ENCODE measurements around the gene RIOX2.

The RIOX2 gene

DNA sequence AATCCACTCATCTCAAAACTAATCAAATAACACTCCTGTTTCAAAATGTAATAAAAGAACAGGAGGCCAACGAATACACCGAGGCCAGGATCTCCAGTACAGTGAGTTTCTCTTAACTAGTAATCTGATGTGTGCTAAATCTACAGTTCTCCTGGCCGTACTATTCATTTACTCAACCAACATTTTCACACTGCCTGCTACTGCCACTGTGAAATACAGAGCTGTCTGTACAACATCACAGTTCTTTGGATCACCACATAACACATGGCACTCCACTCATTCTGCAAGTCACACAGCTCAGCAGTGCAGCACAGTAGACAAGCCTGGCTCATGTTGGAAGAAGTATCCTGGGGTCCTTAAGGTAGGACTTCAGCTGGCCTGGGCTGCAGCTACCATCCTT is 21.9 kb downstream of the RIOX2 start:
- Mint-ChIP-seq H3K4me1 (ENCODE audit: low read depth) (no peaks in the 10 kb centered on the region), H3K4me3 (no peak overlapping the region), H3K27ac (no peak overlapping the region), H3K9me3 (ENCODE audit: low read depth) (no peaks in the 10 kb centered on the region), H3K27me3 (no peaks in the 10 kb centered on the region), H3K36me3 (peaks cover 14% of the 10 kb centered on the region)

DNA sequence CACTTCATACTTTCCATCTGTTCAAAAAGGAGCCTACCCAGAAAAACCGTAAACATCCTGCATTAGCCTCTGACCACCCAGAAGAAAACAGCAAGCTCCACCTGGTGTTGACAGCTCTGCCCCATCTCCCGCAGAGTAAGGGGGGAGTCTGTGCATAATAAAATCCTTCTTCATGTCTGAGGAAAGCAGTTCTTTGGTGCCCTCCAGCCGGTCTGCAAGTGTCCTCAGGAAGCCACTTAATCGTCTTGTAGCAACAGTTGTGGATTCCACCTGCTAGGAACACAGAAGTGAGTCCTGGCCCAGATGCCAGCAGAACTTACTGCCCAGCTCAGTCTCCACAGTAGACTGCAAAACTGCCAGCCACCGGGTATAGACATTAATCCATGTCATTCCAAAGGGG is 22.5 kb downstream of the RIOX2 start:
- H3K36me3 Mint-ChIP-seq = peaks cover 14% of the 10 kb centered on the region
- H3K9me3 Mint-ChIP-seq (ENCODE audit: low read depth) = no peaks in the 10 kb centered on the region
- H3K4me1 Mint-ChIP-seq (ENCODE audit: low read depth) = no peaks in the 10 kb centered on the region
- H3K27ac Mint-ChIP-seq = no peak overlapping the region
- H3K27me3 Mint-ChIP-seq = no peaks in the 10 kb centered on the region
- no peak overlapping the region for H3K4me3 Mint-ChIP-seq

DNA sequence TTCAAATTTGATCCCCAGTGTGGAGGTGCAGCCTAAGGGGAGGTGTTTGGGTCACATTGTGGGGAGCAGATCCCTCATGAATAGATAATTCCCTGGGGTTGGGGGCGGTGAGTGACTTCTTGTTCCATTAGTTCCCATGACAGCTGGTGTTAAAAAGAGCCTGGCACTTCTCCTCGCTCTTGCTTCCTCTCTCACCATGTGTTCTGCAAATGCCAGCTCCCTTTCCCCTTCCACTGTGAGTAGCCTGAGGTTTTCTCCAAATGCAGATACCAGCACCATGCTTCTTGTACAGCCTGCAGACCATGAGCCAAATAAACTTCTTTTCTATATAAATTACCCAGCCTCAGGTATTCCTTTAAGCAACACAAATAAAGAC is 23.1 kb downstream of the RIOX2 start:
- no peaks in the 10 kb centered on the region for H3K27me3 Mint-ChIP-seq
- peaks cover 11% of the 10 kb centered on the region for H3K36me3 Mint-ChIP-seq
- H3K4me1 Mint-ChIP-seq (ENCODE audit: low read depth) = no peaks in the 10 kb centered on the region
- H3K4me3 Mint-ChIP-seq = no peak overlapping the region
- H3K27ac Mint-ChIP-seq = no peak overlapping the region
- no peaks in the 10 kb centered on the region for H3K9me3 Mint-ChIP-seq (ENCODE audit: low read depth)

DNA sequence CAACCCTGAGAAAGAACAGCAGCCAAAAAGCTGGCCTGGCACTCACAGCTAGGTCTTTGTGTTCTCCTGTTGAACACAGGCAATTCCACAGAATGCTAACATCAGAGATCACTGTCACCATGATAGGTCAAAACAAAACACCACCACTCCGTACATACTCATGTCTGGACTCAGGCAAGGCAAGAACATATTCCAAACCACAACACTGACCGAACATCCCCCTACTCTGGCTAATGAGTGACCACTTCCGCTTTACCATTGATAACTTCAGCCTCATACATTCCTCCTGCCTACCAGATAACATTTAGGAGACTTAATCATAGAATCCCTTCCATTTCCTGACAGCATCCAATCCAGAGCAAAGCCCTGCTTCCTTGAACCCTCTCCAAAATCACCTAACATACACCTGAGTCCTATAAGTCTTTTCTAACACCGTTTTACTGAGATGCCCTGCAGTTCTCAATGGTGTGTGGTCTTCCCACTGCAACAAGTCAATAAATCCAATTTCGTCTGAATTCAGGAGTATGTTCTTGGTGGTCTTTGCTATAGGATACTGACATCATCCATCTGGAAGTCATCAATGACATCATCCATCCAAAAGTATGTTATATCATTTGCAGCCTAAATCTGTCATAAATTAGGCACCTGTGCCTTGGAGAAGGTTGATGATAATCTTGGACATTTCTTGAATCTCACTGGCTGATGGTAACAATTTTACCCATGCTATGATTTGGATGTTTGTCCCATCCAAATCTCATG is 23.7 kb downstream of the RIOX2 start:
- H3K4me1 Mint-ChIP-seq (ENCODE audit: low read depth) = no peaks in the 10 kb centered on the region
- no peaks in the 10 kb centered on the region for H3K27me3 Mint-ChIP-seq
- H3K36me3 Mint-ChIP-seq = peaks cover 10% of the 10 kb centered on the region
- H3K9me3 Mint-ChIP-seq (ENCODE audit: low read depth) = no peaks in the 10 kb centered on the region
- no peak overlapping the region for H3K4me3 Mint-ChIP-seq
- H3K27ac Mint-ChIP-seq = no peak overlapping the region

DNA sequence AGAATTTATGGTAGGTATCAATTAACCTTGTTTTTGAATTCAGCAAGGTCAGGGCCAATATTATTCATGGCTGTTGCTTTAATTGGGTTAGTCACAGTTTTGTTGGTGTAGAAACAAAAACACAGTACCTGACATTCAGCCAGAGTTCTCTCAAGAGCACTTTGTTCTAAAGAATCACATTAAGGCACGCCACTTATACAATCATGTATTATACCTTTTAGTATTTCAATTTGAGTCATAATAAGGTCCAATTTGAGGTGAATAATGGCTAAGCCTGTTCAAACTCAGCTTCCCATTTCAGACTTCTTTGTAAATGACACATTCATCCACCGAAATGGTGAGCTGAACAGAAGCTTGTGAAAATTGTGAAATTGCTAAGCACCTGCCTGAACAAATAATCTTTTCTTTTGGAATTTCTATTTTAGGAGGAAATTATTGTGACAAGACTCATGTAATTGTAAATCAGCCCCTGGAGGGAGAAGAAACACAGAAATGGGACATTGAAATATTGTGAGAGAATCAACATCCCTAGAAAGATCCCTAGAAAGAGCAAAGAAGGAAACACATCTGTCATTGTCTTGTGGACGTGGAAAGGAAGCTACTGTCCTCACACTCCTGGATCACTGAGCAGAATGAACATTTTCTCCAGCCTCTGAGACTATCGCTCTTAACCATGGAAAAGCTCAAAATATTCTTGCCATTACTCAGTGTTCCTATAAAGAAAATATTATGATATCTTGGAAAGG is 29.3 kb downstream of the RIOX2 start:
- Mint-ChIP-seq H3K36me3 (peaks cover 9% of the 10 kb centered on the region), H3K4me1 (ENCODE audit: low read depth) (no peaks in the 10 kb centered on the region), H3K4me3 (no peak overlapping the region)

DNA sequence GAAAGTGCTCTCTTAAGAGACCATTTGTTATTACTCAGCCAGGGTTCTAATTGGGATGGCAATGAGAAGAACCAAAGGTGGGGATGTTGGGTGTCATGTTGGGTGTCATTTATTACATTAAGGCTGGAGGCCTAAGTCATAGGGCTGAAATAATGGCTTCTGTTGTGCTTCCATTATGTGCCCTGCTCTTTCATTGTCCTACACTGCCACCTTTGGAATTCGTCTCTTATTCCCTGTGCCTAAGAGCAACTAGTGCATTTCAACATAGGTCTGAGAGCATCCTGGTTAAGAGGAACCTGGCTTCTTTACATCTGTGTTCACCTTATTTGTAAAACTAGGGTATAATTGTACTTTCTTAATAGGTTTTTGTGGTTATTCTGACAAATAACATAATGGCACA is 32.2 kb downstream of the RIOX2 start:
- Mint-ChIP-seq H3K4me3 (no peak overlapping the region), H3K27ac (no peak overlapping the region), H3K36me3 (peaks cover 7% of the 10 kb centered on the region), H3K4me1 (ENCODE audit: low read depth) (peaks cover 2% of the 10 kb centered on the region), H3K27me3 (no peaks in the 10 kb centered on the region), H3K9me3 (ENCODE audit: low read depth) (no peaks in the 10 kb centered on the region)

More for the DNA sequence above, 29.3 kb downstream of the RIOX2 start:
- Mint-ChIP-seq H3K27me3 (no peaks in the 10 kb centered on the region), H3K9me3 (ENCODE audit: low read depth) (no peaks in the 10 kb centered on the region), H3K27ac (no peak overlapping the region)

DNA sequence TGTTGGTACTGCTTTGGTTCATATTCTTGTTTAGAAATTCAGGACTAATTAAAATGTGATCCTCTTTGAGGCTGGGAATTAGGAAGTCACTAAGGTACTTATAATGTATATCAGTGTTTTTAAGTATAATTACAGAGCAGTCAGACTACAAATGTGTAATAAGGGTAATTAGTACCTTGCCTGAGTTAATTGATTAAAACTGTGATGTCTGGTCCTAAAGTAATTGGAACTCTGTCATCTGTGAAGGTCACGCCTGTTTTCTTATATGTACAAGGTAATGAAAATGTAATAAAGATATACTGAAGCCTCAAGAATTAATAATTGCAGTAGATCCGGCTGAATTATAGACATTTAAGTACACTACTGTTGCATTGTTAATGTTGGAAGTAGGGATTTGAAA is 32.8 kb downstream of the RIOX2 start:
- no peaks in the 10 kb centered on the region for H3K27me3 Mint-ChIP-seq
- H3K9me3 Mint-ChIP-seq (ENCODE audit: low read depth) = no peaks in the 10 kb centered on the region
- H3K36me3 Mint-ChIP-seq = peaks cover 7% of the 10 kb centered on the region
- H3K27ac Mint-ChIP-seq = no peak overlapping the region
- no peak overlapping the region for H3K4me3 Mint-ChIP-seq
- peaks cover 2% of the 10 kb centered on the region for H3K4me1 Mint-ChIP-seq (ENCODE audit: low read depth)

DNA sequence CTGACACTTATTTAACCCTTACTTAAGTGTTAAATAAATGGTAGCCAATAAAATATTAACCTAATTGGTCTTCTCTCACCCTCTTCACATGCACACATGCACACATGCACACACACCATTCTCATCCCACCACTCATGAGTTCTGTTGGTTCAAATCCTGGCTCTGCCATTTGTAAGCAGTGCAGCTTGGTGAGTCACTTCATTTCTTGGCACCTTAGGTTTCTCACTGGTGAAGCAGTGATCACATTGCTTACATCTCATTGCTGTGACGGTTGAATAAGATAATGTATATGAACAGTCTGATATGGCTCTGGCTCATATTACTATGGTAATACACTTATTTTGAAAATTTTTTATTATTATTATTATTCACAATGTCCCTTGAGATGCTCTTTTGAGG is 33.8 kb downstream of the RIOX2 start:
- Mint-ChIP-seq H3K4me1 (ENCODE audit: low read depth) (peaks cover 2% of the 10 kb centered on the region), H3K36me3 (peaks cover 7% of the 10 kb centered on the region), H3K9me3 (ENCODE audit: low read depth) (no peaks in the 10 kb centered on the region), H3K4me3 (no peak overlapping the region), H3K27me3 (no peaks in the 10 kb centered on the region), H3K27ac (no peak overlapping the region)

DNA sequence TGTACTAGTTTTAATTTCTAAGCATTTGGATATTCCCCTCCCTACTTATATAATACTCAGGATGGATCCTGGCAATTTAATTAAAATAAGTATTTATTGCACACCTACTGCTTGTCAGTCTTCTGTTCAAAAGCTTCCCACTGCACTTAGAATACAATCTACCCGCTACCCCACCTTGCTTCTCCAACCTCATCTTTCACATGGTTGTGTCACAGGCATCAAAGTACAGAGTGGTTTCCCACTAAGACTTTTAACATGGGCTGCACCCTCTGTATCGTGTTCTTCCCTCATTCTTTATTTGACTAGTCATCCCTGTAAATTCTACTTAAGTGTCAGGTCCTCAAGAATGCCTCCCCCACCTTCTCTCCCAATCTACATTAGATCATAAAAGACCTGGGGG is 35.0 kb downstream of the RIOX2 start:
- Mint-ChIP-seq H3K9me3 (ENCODE audit: low read depth) (no peaks in the 10 kb centered on the region), H3K36me3 (peaks cover 4% of the 10 kb centered on the region), H3K4me1 (ENCODE audit: low read depth) (peaks cover 2% of the 10 kb centered on the region), H3K4me3 (no peak overlapping the region), H3K27me3 (no peaks in the 10 kb centered on the region), H3K27ac (no peak overlapping the region)

DNA sequence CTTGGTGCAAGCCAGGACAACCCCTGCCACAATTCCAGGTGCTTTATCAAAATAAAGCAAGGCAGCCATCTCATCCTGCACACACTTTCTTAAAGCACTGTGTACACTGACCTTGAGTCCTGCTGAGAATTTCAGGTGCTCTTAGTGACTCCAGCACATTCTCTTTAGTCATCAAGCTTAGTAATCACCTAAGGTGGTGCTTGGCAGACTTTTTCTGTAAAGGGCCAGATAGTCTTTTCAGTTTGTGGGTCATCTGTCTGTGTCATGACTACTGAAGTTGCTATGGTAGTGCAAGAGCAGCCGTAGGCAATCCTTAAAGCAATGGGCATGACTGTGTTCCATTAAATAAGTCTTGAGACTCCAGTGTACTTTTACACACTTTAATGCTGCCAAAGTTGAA is 36.4 kb downstream of the RIOX2 start:
- Mint-ChIP-seq H3K4me1 (ENCODE audit: low read depth) (peaks cover 2% of the 10 kb centered on the region), H3K9me3 (ENCODE audit: low read depth) (no peaks in the 10 kb centered on the region), H3K27ac (peak overlapping the region; percentile 81), H3K27me3 (no peaks in the 10 kb centered on the region), H3K36me3 (peaks cover 9% of the 10 kb centered on the region), H3K4me3 (no peak overlapping the region)

DNA sequence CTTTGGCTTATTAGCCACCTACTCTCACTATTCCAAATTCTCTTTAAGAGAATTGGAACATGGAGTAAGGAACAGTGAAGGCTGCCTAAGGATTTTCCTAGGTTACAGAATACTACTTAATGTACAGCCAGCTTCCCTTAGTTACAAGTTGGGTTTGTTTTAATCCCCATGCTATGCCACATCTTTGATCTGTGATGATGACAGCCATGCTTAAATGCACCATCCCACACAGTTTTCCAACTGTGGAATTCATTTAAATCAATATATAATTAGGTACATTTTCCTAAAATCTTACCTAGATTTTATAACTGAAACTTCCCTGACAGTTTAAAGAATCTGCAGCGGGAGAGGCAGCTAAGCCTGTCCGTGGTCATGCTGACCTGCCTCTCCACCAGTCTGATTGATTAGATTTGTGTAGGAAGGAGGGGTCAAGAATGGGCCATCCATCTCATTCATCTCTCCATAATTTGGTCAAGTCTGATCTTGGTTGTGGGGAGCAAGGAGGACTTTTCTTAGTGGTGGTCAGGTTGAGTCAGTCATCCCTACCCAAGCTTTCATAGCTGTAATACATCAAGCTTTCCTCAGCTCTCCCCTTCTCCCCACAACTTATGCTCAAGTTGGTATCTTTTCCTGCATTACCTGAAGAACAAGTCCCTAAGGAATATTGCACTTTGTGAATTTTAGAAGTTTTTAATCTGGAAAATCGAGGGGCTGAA is 37.1 kb downstream of the RIOX2 start:
- no peak overlapping the region for H3K4me3 Mint-ChIP-seq
- no peak overlapping the region for H3K27ac Mint-ChIP-seq
- peaks cover 2% of the 10 kb centered on the region for H3K4me1 Mint-ChIP-seq (ENCODE audit: low read depth)
- no peaks in the 10 kb centered on the region for H3K27me3 Mint-ChIP-seq
- H3K36me3 Mint-ChIP-seq = peaks cover 15% of the 10 kb centered on the region
- H3K9me3 Mint-ChIP-seq (ENCODE audit: low read depth) = peaks cover 5% of the 10 kb centered on the region

DNA sequence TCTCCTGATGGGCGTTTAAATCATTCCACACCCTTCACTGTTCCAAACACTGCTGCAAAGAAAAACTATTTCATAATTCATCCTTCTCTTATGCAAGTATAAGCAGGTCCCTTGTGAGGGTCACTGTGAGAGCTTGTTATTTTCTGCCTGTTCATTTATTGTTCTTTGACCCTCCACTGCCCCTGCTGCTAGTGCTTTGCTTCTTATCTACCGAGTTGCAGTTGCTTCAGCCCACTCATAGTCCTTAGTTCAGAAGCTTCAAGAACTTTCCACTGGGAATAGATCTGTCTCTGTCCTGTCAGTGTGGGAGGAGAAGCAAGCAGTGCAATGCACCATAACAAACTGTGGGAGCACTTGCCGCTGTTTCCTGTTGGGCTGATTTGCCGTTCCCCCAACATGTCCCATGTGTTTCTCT is 39.8 kb downstream of the RIOX2 start:
- peaks cover 17% of the 10 kb centered on the region for H3K36me3 Mint-ChIP-seq
- peaks cover 7% of the 10 kb centered on the region for H3K9me3 Mint-ChIP-seq (ENCODE audit: low read depth)
- peaks cover 2% of the 10 kb centered on the region for H3K4me1 Mint-ChIP-seq (ENCODE audit: low read depth)
- H3K27ac Mint-ChIP-seq = no peak overlapping the region
- no peaks in the 10 kb centered on the region for H3K27me3 Mint-ChIP-seq
- H3K4me3 Mint-ChIP-seq = no peak overlapping the region

DNA sequence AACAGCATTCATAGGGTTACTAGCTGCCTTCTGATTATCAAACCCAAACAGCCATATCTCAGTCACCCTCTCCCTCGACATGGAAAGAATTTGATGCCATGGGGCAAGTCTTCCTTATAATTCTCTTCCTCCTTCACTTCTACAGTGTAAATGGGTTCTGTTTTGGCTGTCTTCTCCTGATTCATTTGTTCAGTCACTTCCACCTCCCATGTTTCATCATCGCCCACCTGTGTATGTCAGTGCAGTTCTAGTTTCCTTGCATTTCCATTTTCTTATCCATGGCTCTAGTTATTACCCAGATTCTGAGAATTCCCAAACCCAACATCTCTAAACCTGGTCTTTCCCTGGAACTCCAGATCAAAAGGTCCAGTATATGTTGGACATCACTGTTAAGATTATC is 41.0 kb downstream of the RIOX2 start:
- Mint-ChIP-seq H3K27ac (no peak overlapping the region), H3K27me3 (no peaks in the 10 kb centered on the region), H3K4me1 (ENCODE audit: low read depth) (peaks cover 2% of the 10 kb centered on the region), H3K4me3 (no peak overlapping the region), H3K36me3 (peaks cover 15% of the 10 kb centered on the region), H3K9me3 (ENCODE audit: low read depth) (peaks cover 7% of the 10 kb centered on the region)

DNA sequence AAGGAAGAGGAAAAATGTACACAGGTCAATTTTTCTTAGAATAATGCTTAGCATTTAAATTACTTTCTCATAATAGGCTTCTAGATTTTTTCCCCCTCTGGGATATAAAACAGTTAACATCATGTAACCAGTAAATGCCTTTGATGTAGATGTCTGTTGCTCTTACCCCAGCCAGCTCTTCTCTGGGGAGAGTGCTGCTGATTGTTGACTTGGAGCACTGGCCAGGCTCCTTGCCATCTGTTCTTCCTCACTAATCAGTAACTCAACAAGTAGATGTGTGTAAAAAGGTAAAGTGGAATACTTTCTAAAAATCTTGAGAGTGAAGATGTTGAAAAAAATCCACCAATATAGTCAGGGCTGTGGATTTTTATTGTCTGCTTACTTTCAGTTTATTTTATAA is 42.2 kb downstream of the RIOX2 start:
- H3K4me3 Mint-ChIP-seq = no peak overlapping the region
- H3K9me3 Mint-ChIP-seq (ENCODE audit: low read depth) = peaks cover 7% of the 10 kb centered on the region
- H3K4me1 Mint-ChIP-seq (ENCODE audit: low read depth) = no peaks in the 10 kb centered on the region
- peaks cover 14% of the 10 kb centered on the region for H3K36me3 Mint-ChIP-seq
- H3K27ac Mint-ChIP-seq = no peak overlapping the region
- no peaks in the 10 kb centered on the region for H3K27me3 Mint-ChIP-seq

DNA sequence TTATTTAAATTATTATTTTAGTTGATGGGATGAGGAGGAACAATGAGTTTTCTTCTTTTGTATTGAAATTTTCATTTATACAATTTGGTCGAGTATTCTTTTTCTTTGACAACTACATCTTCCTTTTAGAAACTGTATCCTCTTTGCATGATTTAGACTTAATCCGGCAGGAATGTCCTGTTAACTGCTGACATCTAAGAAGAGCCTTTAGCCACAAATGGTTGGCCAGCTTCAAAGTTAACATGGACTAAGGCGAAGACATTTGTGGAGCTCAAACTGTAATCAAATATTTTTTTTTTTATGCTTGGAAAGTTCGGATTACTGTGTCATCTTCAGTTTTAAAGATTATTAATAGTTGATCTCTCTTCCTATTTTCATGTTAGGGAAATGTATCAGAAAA is 43.2 kb downstream of the RIOX2 start:
- peaks cover 18% of the 10 kb centered on the region for H3K36me3 Mint-ChIP-seq
- H3K27ac Mint-ChIP-seq = no peak overlapping the region
- no peaks in the 10 kb centered on the region for H3K27me3 Mint-ChIP-seq
- no peak overlapping the region for H3K4me3 Mint-ChIP-seq
- peaks cover 7% of the 10 kb centered on the region for H3K9me3 Mint-ChIP-seq (ENCODE audit: low read depth)
- H3K4me1 Mint-ChIP-seq (ENCODE audit: low read depth) = no peaks in the 10 kb centered on the region
